CD4-positive, alpha-beta memory T cell (primary cell): ENCODE data around the gene AKT2. TPM values are rescaled to one million over a fixed set of nuclear protein-coding genes. Genes with fewer than 3 reads are reported as not detected.

Source experiments
- CTCF ChIA-PET: fragments of 350-600 bp; sonication (Branson Sonifier 250); formaldehyde crosslinking; loops from one replicate; lab custom pipeline; 2021; ENCODE audit warnings: inconsistent platforms; ENCODE audit not compliant: partially characterized antibody; lab: Charles Lee
- POLR2A ChIA-PET: fragments of 350-600 bp; sonication (Branson Sonifier 250); formaldehyde crosslinking; loops from one replicate; lab custom pipeline; 2021; ENCODE audit not compliant: partially characterized antibody; lab: Charles Lee
- DNase-seq, 5 donors: peaks; one replicate each; pipeline versions ENCODE4 v3.0.0 to v3.0.0-alpha.2; 2020 to 2022; ENCODE audit warnings: mixed read lengths in 1 of 5
- H3K27ac ChIP-seq: one replicate; pipeline ENCODE4 v1.7.0; 2013; ENCODE audit warnings: low read depth, low read length
- H3K27me3 ChIP-seq: 2 replicates; pipeline ENCODE4 v1.7.0; 2013; ENCODE audit warnings: mild to moderate bottlenecking, low read length, moderate library complexity; ENCODE audit not compliant: insufficient read depth
- H3K36me3 ChIP-seq: 2 replicates; pipeline ENCODE4 v1.7.0; 2013; ENCODE audit warnings: mild to moderate bottlenecking, low read length, moderate library complexity; ENCODE audit not compliant: insufficient read depth
- H3K4me1 ChIP-seq: 2 replicates; pipeline ENCODE4 v1.7.0; 2013; ENCODE audit warnings: mild to moderate bottlenecking, low read length, moderate library complexity; ENCODE audit not compliant: insufficient read depth
- H3K4me3 ChIP-seq, 2 donors: one replicate each; pipeline ENCODE4 v1.7.0; 2013; ENCODE audit warnings: low read length in 2 of 2, mild to moderate bottlenecking in 1 of 2
- H3K9me3 ChIP-seq, 2 donors: one replicate each; pipeline ENCODE4 v1.7.0; 2013; ENCODE audit warnings: low read length in 2 of 2, control low read depth in 1 of 2; ENCODE audit not compliant: control insufficient read depth in 1 of 2
- H3K27ac Mint-ChIP-seq, 7 donors: one replicate each; pipeline ENCODE4 v1.8.0; 2020 to 2021; ENCODE audit warnings: mixed read lengths in 7 of 7, mild to moderate bottlenecking in 6 of 7, inconsistent platforms in 3 of 7, moderate library complexity in 3 of 7
- H3K27me3 Mint-ChIP-seq, 2 donors: one replicate each; pipeline ENCODE4 v1.8.0; 2020 to 2021; ENCODE audit warnings: mixed read lengths in 2 of 2
- H3K36me3 Mint-ChIP-seq, 2 donors: one replicate each; pipeline ENCODE4 v1.8.0; 2020 to 2021; ENCODE audit warnings: mixed read lengths in 2 of 2, inconsistent platforms in 1 of 2, mild to moderate bottlenecking in 1 of 2
- H3K4me1 Mint-ChIP-seq, 4 donors: one replicate each; pipeline ENCODE4 v1.8.0; 2020 to 2021; ENCODE audit warnings: mixed read lengths in 4 of 4, mild to moderate bottlenecking in 1 of 4
- H3K4me3 Mint-ChIP-seq, 8 donors: one replicate each; pipeline ENCODE4 v1.8.0; 2020 to 2021; ENCODE audit warnings: mixed read lengths in 8 of 8, mild to moderate bottlenecking in 7 of 8, moderate library complexity in 6 of 8, inconsistent platforms in 3 of 8
- H3K9me3 Mint-ChIP-seq, 8 donors: one replicate each; pipeline ENCODE4 v1.8.0; 2020 to 2021; ENCODE audit warnings: mixed read lengths in 8 of 8, mild to moderate bottlenecking in 5 of 8, inconsistent platforms in 3 of 8, moderate library complexity in 1 of 8
- intact Hi-C: fragments of 100-400 bp; cut with micrococcal nuclease; formaldehyde crosslinking; loops from one replicate; pipeline ENCODE4 v1.15.1; 2023
- polyA plus RNA-seq, 2 donors: library from polyadenylated mRNA; unstranded; fragments of 300-500 nt; fragmentation: Illumina TruSeq; gene quantifications; one replicate each; pipeline ENCODE4 v1.2.3, GENCODE V29; 2021
- total RNA-seq, 2 experiments: library from RNA; stranded (reverse); gene quantifications; one replicate each; pipeline ENCODE4 v1.2.3, GENCODE V29; 2021

Gene AKT2
- total and polyA plus RNA-seq, 4 experiments from 2014 or later, result 10.6 to 180 (median 97.8) TPM

DNA sequence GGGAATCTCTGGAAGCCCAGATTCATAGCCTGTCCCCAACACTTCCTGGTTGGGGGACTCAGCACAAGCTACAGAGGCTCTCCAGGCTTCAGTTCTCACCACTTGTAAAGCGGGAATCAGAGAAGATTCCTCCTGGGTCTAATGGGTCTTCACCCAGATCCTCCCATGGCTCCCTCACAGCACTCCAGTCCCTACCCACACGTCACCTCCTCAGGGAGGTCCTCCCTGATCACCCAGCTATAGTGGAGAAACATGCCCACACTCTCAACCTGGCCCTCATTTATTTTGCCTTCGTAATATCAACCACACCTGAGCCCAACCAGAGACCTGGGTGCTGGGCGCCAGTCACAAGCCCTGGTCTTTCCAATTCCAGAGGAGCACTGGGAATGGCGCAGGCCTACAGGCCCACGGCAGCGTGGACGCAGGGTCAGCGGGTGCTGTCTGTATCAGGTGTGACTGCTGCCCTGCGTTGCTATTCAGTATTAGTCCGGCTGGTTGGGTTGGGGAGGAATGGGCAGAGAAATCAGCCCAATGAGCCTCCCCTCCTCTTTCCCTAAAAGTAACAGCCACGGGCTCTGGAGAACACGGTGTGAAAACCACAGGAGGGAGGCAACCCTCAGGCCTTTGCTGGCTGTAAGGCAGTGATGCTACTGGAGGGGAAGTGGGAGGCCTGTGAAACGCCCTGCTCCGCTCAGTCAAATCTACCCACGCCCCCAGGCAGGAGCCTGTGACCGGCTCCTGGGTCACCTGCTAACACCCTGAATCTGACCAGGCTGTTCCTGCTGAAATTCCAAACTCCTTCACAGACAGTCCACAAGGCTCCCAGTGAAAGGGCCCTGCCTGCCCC is 5.2 kb downstream of the AKT2 start:
- Histone ChIP-seq H3K27ac (no peak overlapping the region), H3K36me3 (no peaks in the 10 kb centered on the region), H3K27me3 (no peaks in the 10 kb centered on the region), H3K4me1 (peaks cover 80% of the 10 kb centered on the region), H3K4me3 (no peak overlapping the region), H3K9me3 (no peaks in the 10 kb centered on the region)
- DNase-seq, result no peak
- H3K27ac Mint-ChIP-seq, result peak overlapping the region in 5 of 7 donors; percentile 30 to 88 (median 61)
- ChIA-PET CTCF (no interaction called here), POLR2A (no interaction called here)
- peak overlapping the region in 2 of 8 donors; percentile 29 to 59 for H3K4me3 Mint-ChIP-seq
- peaks cover 0 to 13% of the 10 kb centered on the region in 2 donors for H3K36me3 Mint-ChIP-seq
- H3K27me3 Mint-ChIP-seq, result no peaks in the 10 kb centered on the region
- H3K9me3 Mint-ChIP-seq, result peaks cover 0 to 5% (median 0%) of the 10 kb centered on the region in 8 donors
- H3K4me1 Mint-ChIP-seq, result peaks cover 40 to 87% (median 63%) of the 10 kb centered on the region in 4 donors
- intact Hi-C loops, result loop anchor here (10.0 kb wide), 1 partner anchor 145 kb away; the partner anchor contains the start of gene SERTAD1

DNA sequence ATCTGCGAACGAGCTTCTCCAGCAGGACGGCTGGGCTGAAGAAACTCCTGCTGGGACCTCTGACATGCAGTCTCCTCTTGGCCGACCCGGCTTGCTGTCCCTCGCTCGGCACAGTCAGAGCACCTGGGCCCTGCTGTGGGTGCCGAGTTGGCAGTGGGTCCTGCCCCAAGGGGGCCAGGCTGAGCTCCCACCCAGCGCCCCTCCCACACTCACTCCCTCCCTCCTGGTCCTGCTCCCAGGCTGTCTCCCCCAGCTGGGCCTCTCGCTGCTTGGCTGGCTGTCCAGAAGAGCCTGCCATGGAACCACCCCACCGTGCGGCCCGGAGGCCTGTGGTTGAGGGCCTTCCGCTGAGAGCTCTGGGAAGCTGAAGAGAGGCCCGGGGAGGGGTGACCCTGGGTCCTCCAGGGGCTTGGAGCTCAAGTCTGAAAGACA is 6.0 kb downstream of the AKT2 start:
- H3K4me3 ChIP-seq, result no peak overlapping the region
- H3K27ac ChIP-seq, result no peak overlapping the region
- Mint-ChIP-seq H3K9me3 (no peaks in the 10 kb centered on the region), H3K27me3 (no peaks in the 10 kb centered on the region), H3K4me3 (no peak overlapping the region), H3K27ac (no peak overlapping the region), H3K36me3 (peaks cover 0 to 11% of the 10 kb centered on the region in 2 donors), H3K4me1 (peaks cover 44 to 90% (median 67%) of the 10 kb centered on the region in 4 donors)
- H3K9me3 ChIP-seq, result no peaks in the 10 kb centered on the region
- ChIA-PET POLR2A (interaction anchor here (0.6 kb wide), 1 partner anchor 1064 kb away, joined by 3 read pairs; no protein-coding TSS in a partner anchor), CTCF (no interaction called here)
- intact Hi-C loops, result no loop called here
- H3K4me1 ChIP-seq, result peaks cover 84% of the 10 kb centered on the region
- H3K36me3 ChIP-seq, result no peaks in the 10 kb centered on the region
- H3K27me3 ChIP-seq, result no peaks in the 10 kb centered on the region
- no peak for DNase-seq

GRCh38 chr19:40278361-40279035 is 6.6 kb downstream of the AKT2 start:
- peak overlapping the region in 2 of 7 donors; percentile 56 to 69 for H3K27ac Mint-ChIP-seq
- H3K4me3 Mint-ChIP-seq, result peak overlapping the region in 3 of 8 donors; percentile 21 to 52 (median 49)
- peaks cover 47 to 90% (median 67%) of the 10 kb centered on the region in 4 donors for H3K4me1 Mint-ChIP-seq
- peaks cover 5 to 18% of the 10 kb centered on the region in 2 donors for H3K36me3 Mint-ChIP-seq
- Histone ChIP-seq H3K27ac (no peak overlapping the region), H3K27me3 (no peaks in the 10 kb centered on the region), H3K4me1 (peaks cover 81% of the 10 kb centered on the region), H3K4me3 (no peak overlapping the region), H3K36me3 (no peaks in the 10 kb centered on the region), H3K9me3 (no peaks in the 10 kb centered on the region)
- ChIA-PET CTCF (interaction anchor here (2.0 kb wide), 1 partner anchor 27 kb away, joined by 5 read pairs; no protein-coding TSS in a partner anchor), POLR2A (interaction anchor here (0.6 kb wide), 1 partner anchor 1065 kb away, joined by 3 read pairs; no protein-coding TSS in a partner anchor)
- no peaks in the 10 kb centered on the region for H3K27me3 Mint-ChIP-seq
- no peak for DNase-seq
- no peaks in the 10 kb centered on the region for H3K9me3 Mint-ChIP-seq
- intact Hi-C loops, result no loop called here

GRCh38 chr19:40277356-40278059 is 7.6 kb downstream of the AKT2 start:
- H3K36me3 Mint-ChIP-seq, result peaks cover 5 to 21% of the 10 kb centered on the region in 2 donors
- no peak for DNase-seq
- intact Hi-C loops, result no loop called here
- Histone ChIP-seq H3K4me1 (peaks cover 76% of the 10 kb centered on the region), H3K4me3 (no peak overlapping the region), H3K36me3 (no peaks in the 10 kb centered on the region), H3K27ac (no peak overlapping the region), H3K27me3 (no peaks in the 10 kb centered on the region), H3K9me3 (no peaks in the 10 kb centered on the region)
- peaks cover 42 to 86% (median 62%) of the 10 kb centered on the region in 4 donors for H3K4me1 Mint-ChIP-seq
- POLR2A ChIA-PET, result no interaction called here
- peak overlapping the region in 3 of 8 donors; percentile 13 to 71 (median 30) for H3K4me3 Mint-ChIP-seq
- CTCF ChIA-PET, result interaction anchor here (0.9 to 2.0 kb wide), 2 partner anchors 28 to 143 kb away, joined by 4 to 5 read pairs; no protein-coding TSS in a partner anchor
- H3K27ac Mint-ChIP-seq, result peak overlapping the region in 6 of 7 donors; percentile 18 to 67 (median 34)
- H3K27me3 Mint-ChIP-seq, result no peaks in the 10 kb centered on the region
- H3K9me3 Mint-ChIP-seq, result no peaks in the 10 kb centered on the region

DNA sequence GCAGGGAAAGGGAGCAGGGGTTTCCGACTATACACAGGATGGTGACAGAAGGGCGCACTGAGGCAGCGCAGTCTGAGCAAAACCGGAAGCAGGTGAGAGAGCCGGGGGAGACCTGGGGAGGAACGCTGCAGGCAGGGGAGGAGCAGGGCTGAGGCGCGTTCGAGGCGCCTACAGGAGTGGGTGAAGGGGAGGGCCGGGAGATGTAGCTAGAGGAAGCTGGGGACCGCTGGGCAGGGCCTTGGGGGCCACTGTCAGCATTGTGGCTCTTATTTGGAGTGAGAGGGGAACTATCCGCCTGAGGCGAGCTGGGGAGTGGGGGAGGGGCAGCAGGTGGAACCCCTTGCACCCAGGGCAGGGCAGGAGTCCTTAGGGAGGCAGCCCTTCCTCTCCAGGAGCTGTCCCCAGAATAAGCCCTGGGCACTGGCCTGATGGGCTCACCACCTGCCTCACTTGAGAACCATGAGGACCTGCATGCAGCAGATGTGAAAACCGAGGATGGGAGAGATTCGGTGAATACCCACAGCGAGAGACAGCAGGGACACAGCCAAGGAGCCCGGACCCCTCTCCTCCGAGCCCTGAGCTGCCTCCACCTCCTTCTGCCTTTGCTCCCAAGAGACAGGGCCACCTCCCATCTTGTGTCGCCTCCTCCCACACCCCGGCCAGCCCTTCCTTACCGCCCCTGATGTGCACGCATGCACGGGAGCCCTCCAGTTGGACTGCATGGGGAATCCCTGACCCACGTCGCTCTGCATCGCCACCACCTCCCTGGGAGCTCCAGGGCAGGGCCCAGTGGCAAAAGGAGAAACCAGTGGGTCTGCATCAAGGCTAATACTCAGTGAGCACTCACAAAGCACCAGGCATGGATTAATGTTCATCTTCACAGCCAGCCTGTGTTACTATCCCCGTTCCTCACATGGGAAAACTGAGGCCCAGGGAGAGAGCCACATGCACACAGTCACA is 10.3 kb downstream of the AKT2 start:
- H3K4me1 Mint-ChIP-seq, result peaks cover 44 to 78% (median 52%) of the 10 kb centered on the region in 4 donors
- H3K36me3 ChIP-seq, result no peaks in the 10 kb centered on the region
- peaks cover 58% of the 10 kb centered on the region for H3K4me1 ChIP-seq
- intact Hi-C loops, result no loop called here
- no peaks in the 10 kb centered on the region for H3K9me3 ChIP-seq
- H3K27ac ChIP-seq, result no peak overlapping the region
- no peak overlapping the region for H3K4me3 ChIP-seq
- peak overlapping the region; percentile 34 to 74 (median 64) for H3K4me3 Mint-ChIP-seq
- H3K27me3 Mint-ChIP-seq, result no peaks in the 10 kb centered on the region
- H3K27ac Mint-ChIP-seq, result peak overlapping the region; percentile 27 to 86 (median 70)
- peak in 4 of 5 donors; percentile 9 to 27 (median 14) for DNase-seq
- ChIA-PET POLR2A (no interaction called here), CTCF (no interaction called here)
- H3K9me3 Mint-ChIP-seq, result no peaks in the 10 kb centered on the region
- H3K36me3 Mint-ChIP-seq, result peaks cover 5 to 32% of the 10 kb centered on the region in 2 donors
- no peaks in the 10 kb centered on the region for H3K27me3 ChIP-seq
